Lung (tissue), 12 donors: ENCODE data around the gene SPR. TPM values are rescaled to one million over a fixed set of nuclear protein-coding genes. Genes with fewer than 3 reads are reported as not detected.

ENCODE experiments used
- ATAC-seq: fragments of 200-7000 bp; cut with Tn5 transposase; one replicate; pipeline ENCODE4 v1.9.1; 2020; ENCODE audit warnings: moderate number of reproducible peaks; ENCODE audit not compliant: insufficient read depth, low FRiP score
- DNase-seq, 3 donors: peaks; one replicate each; pipeline ENCODE4 v3.0.0-alpha.2; 2013 to 2017
- H3K27ac ChIP-seq, 2 donors: one replicate each; pipeline ENCODE4 v1.5.1; 2013; ENCODE audit warnings: mild to moderate bottlenecking in 2 of 2, moderate library complexity in 2 of 2, control low read depth in 1 of 2, inconsistent platforms in 1 of 2, low read depth in 1 of 2, low read length in 1 of 2
- H3K27me3 ChIP-seq, 3 donors: one replicate each; pipeline ENCODE4 v1.5.1; 2013; ENCODE audit warnings: low read length in 2 of 3; ENCODE audit not compliant: control insufficient read depth in 3 of 3, insufficient read depth in 3 of 3
- H3K36me3 ChIP-seq, 4 donors: one replicate each; pipeline ENCODE4 v1.5.1; 2013; ENCODE audit warnings: low read length in 4 of 4, mild to moderate bottlenecking in 1 of 4, moderate library complexity in 1 of 4; ENCODE audit not compliant: control insufficient read depth in 4 of 4, insufficient read depth in 4 of 4
- H3K4me1 ChIP-seq, 5 donors: one replicate each; pipeline ENCODE4 v1.5.1; 2013; ENCODE audit warnings: low read length in 5 of 5, mild to moderate bottlenecking in 2 of 5, moderate library complexity in 1 of 5; ENCODE audit not compliant: control insufficient read depth in 5 of 5, insufficient read depth in 5 of 5
- H3K4me3 ChIP-seq: one replicate; pipeline ENCODE4 v1.5.1; 2013; ENCODE audit warnings: mild to moderate bottlenecking, control low read depth, moderate library complexity
- H3K9ac ChIP-seq, 2 donors: one replicate each; pipeline ENCODE4 v1.5.1; 2013; ENCODE audit warnings: low read length in 2 of 2, control low read depth in 1 of 2; ENCODE audit not compliant: insufficient read depth in 1 of 2
- H3K9me3 ChIP-seq, 4 donors: one replicate each; pipeline ENCODE4 v1.5.1; 2013; ENCODE audit warnings: low read length in 3 of 4, mild to moderate bottlenecking in 1 of 4, moderate library complexity in 1 of 4; ENCODE audit not compliant: control insufficient read depth in 4 of 4, insufficient read depth in 3 of 4
- WGBS, 2 donors: extraction: QIAGEN DNeasy Blood & Tissue Kit; methylation state at CpG; one replicate each; pipeline ENCODE4 v1.1.7; 2013; 5-methylcytosine and 5-hydroxymethylcytosine counted together
- polyA plus RNA-seq, 2 donors: library from polyadenylated mRNA; stranded (reverse); fragments of 200-250 nt; gene quantifications; one replicate each; pipeline ENCODE4 v1.2.1, GENCODE V29; 2013
- total RNA-seq, 2 donors: library from RNA; depleted of rRNA in 1 of 2; stranded (reverse); fragments of >200 nt in 1 of 2; gene quantifications; one replicate each; pipeline ENCODE4 v1.2.1, GENCODE V29; 2014 to 2021
- TF ChIP-seq, protein P1 (sequence below): IDR thresholded peaks from 2 replicates; pipeline ENCODE4 v1.5.1; 2012; ENCODE audit warnings: mild to moderate bottlenecking; ENCODE audit errors: control extremely low read depth, extremely low read depth
- donor health status: control.
- donor health status: control.
- donor health status: Bipolar disorder and iron deficiency.
- donor health status: healthy.
- donor health status: DM: yes; HTN: yes; CAD: no.

The SPR gene
- total and polyA plus RNA-seq, 4 donors: 11.1 to 38.0 (median 31.9) TPM

DNA sequence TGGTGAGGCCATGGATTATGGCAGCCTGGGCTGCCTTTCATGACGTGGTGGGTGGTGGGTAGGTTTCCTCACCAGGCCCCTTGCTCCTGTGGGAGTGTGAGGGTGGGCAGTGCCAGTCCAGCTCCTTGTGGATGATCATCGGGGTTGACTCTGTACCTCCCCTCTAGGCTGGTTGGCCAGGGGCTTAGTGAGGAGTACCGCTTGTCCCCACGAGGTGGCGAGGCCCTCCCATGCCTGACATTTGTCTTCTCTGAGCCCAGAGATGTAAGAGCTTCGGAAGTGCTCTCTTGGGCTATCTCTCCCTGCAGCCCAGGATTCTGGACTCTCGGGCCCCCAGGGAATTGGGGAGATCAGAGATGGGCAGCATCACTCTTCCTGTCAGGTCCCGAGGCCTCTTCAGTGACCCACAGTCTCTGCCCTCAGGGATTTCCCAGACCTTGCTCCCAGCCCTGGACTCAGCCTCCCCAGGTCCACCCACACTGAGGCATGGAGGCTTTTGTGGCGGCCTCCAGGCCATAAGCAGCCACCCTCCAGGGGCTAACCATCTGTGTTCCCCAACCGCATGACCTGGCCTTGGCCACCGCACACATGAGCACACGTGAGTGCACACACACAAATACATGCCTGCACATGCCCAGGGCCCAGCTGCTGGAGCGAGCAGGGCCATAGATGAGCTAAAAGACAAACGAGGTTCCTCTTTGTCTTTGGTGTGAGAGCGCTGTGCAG lies 6.5 kb downstream of the SPR start:
- TF ChIP-seq, protein P1, sequence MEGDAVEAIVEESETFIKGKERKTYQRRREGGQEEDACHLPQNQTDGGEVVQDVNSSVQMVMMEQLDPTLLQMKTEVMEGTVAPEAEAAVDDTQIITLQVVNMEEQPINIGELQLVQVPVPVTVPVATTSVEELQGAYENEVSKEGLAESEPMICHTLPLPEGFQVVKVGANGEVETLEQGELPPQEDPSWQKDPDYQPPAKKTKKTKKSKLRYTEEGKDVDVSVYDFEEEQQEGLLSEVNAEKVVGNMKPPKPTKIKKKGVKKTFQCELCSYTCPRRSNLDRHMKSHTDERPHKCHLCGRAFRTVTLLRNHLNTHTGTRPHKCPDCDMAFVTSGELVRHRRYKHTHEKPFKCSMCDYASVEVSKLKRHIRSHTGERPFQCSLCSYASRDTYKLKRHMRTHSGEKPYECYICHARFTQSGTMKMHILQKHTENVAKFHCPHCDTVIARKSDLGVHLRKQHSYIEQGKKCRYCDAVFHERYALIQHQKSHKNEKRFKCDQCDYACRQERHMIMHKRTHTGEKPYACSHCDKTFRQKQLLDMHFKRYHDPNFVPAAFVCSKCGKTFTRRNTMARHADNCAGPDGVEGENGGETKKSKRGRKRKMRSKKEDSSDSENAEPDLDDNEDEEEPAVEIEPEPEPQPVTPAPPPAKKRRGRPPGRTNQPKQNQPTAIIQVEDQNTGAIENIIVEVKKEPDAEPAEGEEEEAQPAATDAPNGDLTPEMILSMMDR: no peak
- Histone ChIP-seq H3K9ac (no peak overlapping the region), H3K4me3 (no peak overlapping the region), H3K27me3 (peaks cover 0 to 35% (median 21%) of the 10 kb centered on the region in 3 donors), H3K9me3 (peaks cover 0 to 2% (median 0%) of the 10 kb centered on the region in 4 donors), H3K36me3 (peaks cover 0 to 16% (median 0%) of the 10 kb centered on the region in 4 donors), H3K4me1 (peaks cover 0 to 8% (median 6%) of the 10 kb centered on the region in 5 donors), H3K27ac (no peak overlapping the region)
- ATAC-seq (peak; percentile 37), DNase-seq (peak; percentile 54 to 59 (median 58))
- 46 to 59% methylated on average over 15 of the region's 15 CpGs for WGBS, 2 donors

DNA sequence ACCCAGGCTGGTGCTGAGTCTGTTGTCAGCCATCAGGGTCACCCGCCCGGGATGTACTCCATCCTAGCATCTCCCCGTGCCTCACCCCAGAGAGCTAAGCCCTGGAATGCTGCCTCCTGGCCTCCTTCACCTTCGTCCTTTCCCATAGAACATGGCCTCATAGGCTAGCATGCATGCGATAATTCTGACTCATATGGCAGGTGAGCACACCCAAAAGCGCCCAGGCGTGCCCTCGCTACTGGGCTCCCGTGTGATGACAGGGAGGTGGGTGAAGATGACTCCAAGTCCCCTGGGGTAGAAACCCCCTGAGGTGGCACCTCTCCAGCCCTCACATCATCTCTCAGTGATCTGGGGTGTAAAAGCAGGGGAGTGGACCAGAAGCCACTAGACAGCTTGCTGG lies 7.3 kb downstream of the SPR start:
- H3K9ac ChIP-seq: no peak overlapping the region
- DNase-seq: no peak
- no peak overlapping the region for H3K4me3 ChIP-seq
- WGBS, 2 donors: 92 to 93% methylated on average over 9 of the region's 9 CpGs
- H3K27me3 ChIP-seq: peaks cover 0 to 37% (median 21%) of the 10 kb centered on the region in 3 donors
- H3K36me3 ChIP-seq: peaks cover 0 to 16% (median 0%) of the 10 kb centered on the region in 4 donors
- no peak for ATAC-seq
- H3K27ac ChIP-seq: no peak overlapping the region
- TF ChIP-seq, protein P1: no peak
- peaks cover 0 to 2% (median 0%) of the 10 kb centered on the region in 4 donors for H3K9me3 ChIP-seq
- peaks cover 0 to 8% (median 6%) of the 10 kb centered on the region in 5 donors for H3K4me1 ChIP-seq

DNA sequence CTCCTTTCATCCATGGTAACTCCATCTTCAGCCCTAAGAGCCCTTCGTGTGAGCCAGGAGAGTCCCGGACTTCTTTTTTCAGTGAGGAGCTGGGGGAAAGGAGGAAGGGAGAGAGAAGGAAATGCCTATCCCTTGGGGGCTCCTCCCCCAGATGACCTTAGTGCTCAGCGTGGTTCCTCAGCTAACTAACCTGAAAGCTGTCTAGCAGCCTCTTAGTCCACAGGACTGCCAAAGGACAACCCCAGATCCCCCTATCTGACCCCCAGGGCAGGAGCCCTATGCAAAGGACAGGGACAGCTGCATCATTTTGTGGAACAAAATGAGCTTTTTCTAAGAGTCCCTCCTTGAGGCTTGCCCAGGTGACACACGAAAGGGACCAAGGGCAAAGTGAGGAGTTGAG lies 7.9 kb downstream of the SPR start:
- Histone ChIP-seq H3K36me3 (peaks cover 0 to 12% (median 0%) of the 10 kb centered on the region in 4 donors), H3K27ac (no peak overlapping the region), H3K27me3 (peaks cover 0 to 40% (median 23%) of the 10 kb centered on the region in 3 donors), H3K9me3 (peaks cover 0 to 2% (median 0%) of the 10 kb centered on the region in 4 donors), H3K4me1 (peaks cover 0 to 7% (median 6%) of the 10 kb centered on the region in 5 donors), H3K4me3 (no peak overlapping the region), H3K9ac (no peak overlapping the region)
- no peak for DNase-seq
- WGBS, 2 donors: 10 to 11% methylated on average over 4 of the region's 4 CpGs
- TF ChIP-seq, protein P1: no peak
- ATAC-seq: no peak
